CD4-positive, CD25-positive, alpha-beta regulatory T cell (primary cell): ENCODE data around the gene AMIGO2. TPM values are rescaled to one million over a fixed set of nuclear protein-coding genes. Genes with fewer than 3 reads are reported as not detected.
A peak's percentile ranks its signal among the peaks of the same experiment; 100 is the strongest.
"Not testable (repeated sequence)": the region's sequence is repeated elsewhere in the genome, so short reads cannot be mapped to it uniquely, and the experiment has no call there.

Experiments
- ATAC-seq, 2 donors: fragments of 150-1000 bp; cut with Tn5 transposase; one replicate each; pipeline ENCODE4 v1.10.0; 2021; ENCODE audit warnings: low read depth in 2 of 2, moderate number of reproducible peaks in 2 of 2, moderate library complexity in 1 of 2
- DNase-seq, 3 donors: peaks; one replicate each; pipeline versions ENCODE4 v3.0.0 to v3.0.0-alpha.2; 2012 to 2022; ENCODE audit warnings: mixed read lengths in 1 of 3
- H3K27ac ChIP-seq: one replicate; pipeline ENCODE4 v1.7.0; 2013; ENCODE audit warnings: mild to moderate bottlenecking, low read length; ENCODE audit not compliant: insufficient read depth, poor library complexity, severe bottlenecking
- H3K27me3 ChIP-seq: one replicate; pipeline ENCODE4 v1.7.0; 2013; ENCODE audit warnings: low read length; ENCODE audit not compliant: control insufficient read depth, insufficient read depth
- H3K36me3 ChIP-seq: one replicate; pipeline ENCODE4 v1.7.0; 2013; ENCODE audit warnings: mild to moderate bottlenecking, low read length, moderate library complexity; ENCODE audit not compliant: control insufficient read depth, insufficient read depth
- H3K4me1 ChIP-seq: 2 replicates; pipeline ENCODE4 v1.7.0; 2013; ENCODE audit warnings: mild to moderate bottlenecking, low read length; ENCODE audit not compliant: insufficient read depth, control insufficient read depth, poor library complexity, severe bottlenecking
- H3K4me3 ChIP-seq: one replicate; pipeline ENCODE4 v1.7.0; 2013; ENCODE audit warnings: low read depth, mild to moderate bottlenecking, low read length, moderate library complexity
- H3K9me3 ChIP-seq, 2 experiments: 1 replicate in 1 of 2; 2 replicates in 1 of 2; pipeline ENCODE4 v1.7.0; 2013; ENCODE audit warnings: low read length in 2 of 2, mild to moderate bottlenecking in 1 of 2, moderate library complexity in 1 of 2; ENCODE audit not compliant: control insufficient read depth in 2 of 2
- H3K27ac Mint-ChIP-seq, 3 donors: one replicate each; pipeline ENCODE4 v1.8.0; 2020 to 2022; ENCODE audit warnings: mild to moderate bottlenecking in 3 of 3, mixed read lengths in 3 of 3, moderate library complexity in 2 of 3
- H3K27me3 Mint-ChIP-seq: one replicate; pipeline ENCODE4 v1.8.0; 2022; ENCODE audit warnings: mild to moderate bottlenecking, mixed read lengths
- H3K36me3 Mint-ChIP-seq: one replicate; pipeline ENCODE4 v1.8.0; 2020; ENCODE audit warnings: mixed read lengths
- H3K4me1 Mint-ChIP-seq, 4 donors: one replicate each; pipeline ENCODE4 v1.8.0; 2020 to 2022; ENCODE audit warnings: mixed read lengths in 4 of 4, mild to moderate bottlenecking in 1 of 4
- H3K4me3 Mint-ChIP-seq, 4 donors: one replicate each; pipeline ENCODE4 v1.8.0; 2020 to 2022; ENCODE audit warnings: mild to moderate bottlenecking in 4 of 4, mixed read lengths in 4 of 4, moderate library complexity in 3 of 4
- H3K9me3 Mint-ChIP-seq, 7 donors: one replicate each; pipeline ENCODE4 v1.8.0; 2020 to 2022; ENCODE audit warnings: mixed read lengths in 7 of 7, mild to moderate bottlenecking in 3 of 7, moderate library complexity in 2 of 7
- polyA plus RNA-seq, 4 donors: library from polyadenylated mRNA; unstranded; fragments of 300-500 nt; fragmentation: Illumina TruSeq; gene quantifications; one replicate each; pipeline ENCODE4 v1.2.3, GENCODE V29; 2021
- total RNA-seq: library from RNA; stranded (reverse); gene quantifications from one replicate; pipeline ENCODE4 v1.2.3, GENCODE V29; 2022

AMIGO2 gene
- total and polyA plus RNA-seq, 5 donors from 2014 or later = 7.2 to 12.9 (median 10.8) TPM

- ATAC-seq, H3K36me3 ChIP-seq, H3K4me3 Mint-ChIP-seq, H3K27me3 Mint-ChIP-seq, DNase-seq, H3K27ac ChIP-seq, H3K27me3 ChIP-seq, H3K27ac Mint-ChIP-seq, H3K4me3 ChIP-seq, H3K4me1 Mint-ChIP-seq, H3K9me3 ChIP-seq, H3K4me1 ChIP-seq: not testable (repeated sequence)
- Mint-ChIP-seq H3K9me3 (peaks cover 0 to 17% (median 5%) of the 10 kb centered on the region in 7 donors), H3K36me3 (peaks cover 13% of the 10 kb centered on the region)
These were observed 23.9 kb downstream of the AMIGO2 start for GRCh38 chr12:47055856-47056255.

DNA sequence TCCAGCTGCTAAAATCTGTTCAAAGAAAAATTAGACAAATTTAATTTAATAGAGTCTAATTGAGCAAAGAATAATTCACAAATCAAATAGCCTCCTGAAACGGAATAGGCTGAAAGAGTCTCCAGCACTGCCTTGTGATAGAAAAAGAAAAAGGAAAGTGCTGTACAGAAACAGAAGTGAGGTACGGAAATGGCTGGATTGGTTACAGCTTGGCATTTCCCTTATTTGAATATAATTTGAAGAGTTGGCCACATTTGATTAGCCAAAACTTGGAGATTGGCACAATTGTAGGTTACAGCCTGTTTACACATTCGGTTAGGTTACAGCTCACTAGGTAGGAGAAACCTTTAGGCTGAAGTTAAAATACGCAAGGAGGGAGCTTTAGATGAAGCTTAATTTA is 25.1 kb downstream of the AMIGO2 start:
- H3K27me3 Mint-ChIP-seq = peaks cover 4% of the 10 kb centered on the region
- H3K9me3 Mint-ChIP-seq = peaks cover 0 to 22% (median 6%) of the 10 kb centered on the region in 7 donors
- H3K4me3 Mint-ChIP-seq = no peak overlapping the region
- H3K4me1 Mint-ChIP-seq = no peaks in the 10 kb centered on the region
- Histone ChIP-seq H3K9me3 (peaks cover 4 to 10% of the 10 kb centered on the region in 2 experiments), H3K27me3 (peaks cover 2% of the 10 kb centered on the region), H3K4me1 (no peaks in the 10 kb centered on the region), H3K4me3 (no peak overlapping the region), H3K27ac (no peak overlapping the region), H3K36me3 (no peaks in the 10 kb centered on the region)
- H3K27ac Mint-ChIP-seq = no peak overlapping the region
- H3K36me3 Mint-ChIP-seq = peaks cover 11% of the 10 kb centered on the region
- ATAC-seq (no peak), DNase-seq (no peak)

DNA sequence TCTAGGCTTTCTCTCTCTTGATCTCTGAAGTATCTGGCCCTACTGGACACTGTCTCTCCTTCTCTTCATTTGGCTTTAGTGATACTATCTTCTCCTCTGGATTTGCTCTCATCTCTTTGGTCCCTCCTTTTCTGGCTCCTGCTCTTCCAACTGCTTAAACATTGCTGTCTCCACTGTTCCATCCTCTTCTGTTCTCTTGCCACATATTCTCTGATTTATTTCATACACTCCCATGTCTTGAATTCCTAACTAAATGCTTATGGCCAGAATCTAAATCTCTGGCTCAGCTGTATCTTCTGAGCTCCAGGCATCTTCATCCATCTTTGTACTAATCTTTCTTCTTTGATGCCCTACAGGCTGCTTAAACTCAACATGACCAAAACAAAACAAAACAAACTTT is 25.8 kb downstream of the AMIGO2 start:
- H3K4me1 Mint-ChIP-seq = no peaks in the 10 kb centered on the region
- Histone ChIP-seq H3K27ac (no peak overlapping the region), H3K36me3 (no peaks in the 10 kb centered on the region), H3K4me1 (no peaks in the 10 kb centered on the region), H3K4me3 (no peak overlapping the region), H3K9me3 (peaks cover 4 to 10% of the 10 kb centered on the region in 2 experiments), H3K27me3 (peaks cover 2% of the 10 kb centered on the region)
- H3K27ac Mint-ChIP-seq = no peak overlapping the region
- ATAC-seq (no peak), DNase-seq (no peak)
- H3K27me3 Mint-ChIP-seq = peaks cover 4% of the 10 kb centered on the region
- peaks cover 9% of the 10 kb centered on the region for H3K36me3 Mint-ChIP-seq
- H3K4me3 Mint-ChIP-seq = no peak overlapping the region
- H3K9me3 Mint-ChIP-seq = peaks cover 0 to 21% (median 5%) of the 10 kb centered on the region in 7 donors

DNA sequence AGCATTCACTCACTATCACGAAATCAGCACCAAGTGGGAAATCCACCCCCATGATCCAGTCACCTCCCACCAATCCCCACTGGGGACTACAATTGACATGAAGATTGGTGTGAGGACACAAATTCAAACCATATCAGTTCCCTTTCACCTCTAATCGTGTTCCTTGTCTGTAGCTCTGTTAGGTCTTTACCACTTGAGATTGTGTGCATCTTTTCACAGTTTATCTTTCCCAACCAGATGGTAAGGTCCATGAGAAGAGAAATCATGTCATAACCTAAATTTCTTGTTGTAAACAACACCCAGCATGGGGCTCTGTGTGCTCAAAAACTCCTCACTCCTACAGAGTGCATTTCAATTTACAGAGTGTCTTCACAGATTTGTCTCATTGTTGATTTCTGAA is 27.5 kb downstream of the AMIGO2 start:
- no peak overlapping the region for H3K4me3 ChIP-seq
- no peak for ATAC-seq
- H3K9me3 ChIP-seq = peaks cover 4 to 10% of the 10 kb centered on the region in 2 experiments
- no peaks in the 10 kb centered on the region for H3K4me1 ChIP-seq
- Mint-ChIP-seq H3K27ac (no peak overlapping the region), H3K36me3 (peaks cover 9% of the 10 kb centered on the region), H3K9me3 (peaks cover 0 to 21% (median 4%) of the 10 kb centered on the region in 7 donors), H3K4me1 (no peaks in the 10 kb centered on the region), H3K27me3 (peaks cover 9% of the 10 kb centered on the region), H3K4me3 (no peak overlapping the region)
- DNase-seq = no peak
- H3K27me3 ChIP-seq = peaks cover 2% of the 10 kb centered on the region
- H3K27ac ChIP-seq = no peak overlapping the region
- H3K36me3 ChIP-seq = no peaks in the 10 kb centered on the region

- H3K4me1 Mint-ChIP-seq, H3K27me3 Mint-ChIP-seq, H3K27me3 ChIP-seq, H3K36me3 ChIP-seq, H3K4me3 Mint-ChIP-seq, H3K27ac ChIP-seq, H3K36me3 Mint-ChIP-seq, H3K4me3 ChIP-seq, ATAC-seq, H3K4me1 ChIP-seq, DNase-seq, H3K27ac Mint-ChIP-seq: not testable (repeated sequence)
- H3K9me3 Mint-ChIP-seq = peaks cover 0 to 17% (median 3%) of the 10 kb centered on the region in 7 donors
- H3K9me3 ChIP-seq = peaks cover 4 to 10% of the 10 kb centered on the region in 2 experiments
These were observed 28.5 kb downstream of the AMIGO2 start for GRCh38 chr12:47051291-47051690.

DNA sequence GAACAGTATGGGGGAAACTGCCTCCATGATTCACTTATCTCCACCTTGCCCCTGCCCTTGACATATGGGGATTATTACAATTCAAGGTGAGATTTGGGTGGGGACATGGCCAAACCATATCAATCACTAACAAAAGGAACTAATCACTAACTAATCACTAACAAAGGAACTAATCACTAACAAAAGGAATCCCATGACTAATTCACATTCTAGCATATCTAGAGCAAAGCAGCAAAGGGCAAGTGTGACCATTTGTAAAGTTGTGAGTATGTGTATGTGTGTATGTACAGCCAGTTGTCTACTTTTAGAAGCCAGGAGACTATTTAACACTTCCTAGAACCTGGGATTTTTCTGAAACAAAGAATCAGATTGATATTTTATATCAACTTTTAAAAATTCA is 31.2 kb downstream of the AMIGO2 start:
- Histone ChIP-seq H3K4me1 (no peaks in the 10 kb centered on the region), H3K9me3 (peaks cover 4 to 10% of the 10 kb centered on the region in 2 experiments), H3K36me3 (no peaks in the 10 kb centered on the region), H3K27ac (no peak overlapping the region), H3K4me3 (no peak overlapping the region), H3K27me3 (peaks cover 4% of the 10 kb centered on the region)
- H3K36me3 Mint-ChIP-seq = peaks cover 4% of the 10 kb centered on the region
- peaks cover 0 to 15% (median 3%) of the 10 kb centered on the region in 7 donors for H3K9me3 Mint-ChIP-seq
- no peak for DNase-seq
- ATAC-seq = no peak
- H3K4me1 Mint-ChIP-seq = no peaks in the 10 kb centered on the region
- H3K4me3 Mint-ChIP-seq = no peak overlapping the region
- H3K27me3 Mint-ChIP-seq = peaks cover 26% of the 10 kb centered on the region
- H3K27ac Mint-ChIP-seq = no peak overlapping the region

GRCh38 chr12:47041327-47041726 is 38.4 kb downstream of the AMIGO2 start:
- Mint-ChIP-seq H3K36me3 (no peaks in the 10 kb centered on the region), H3K27me3 (peaks cover 43% of the 10 kb centered on the region), H3K27ac (no peak overlapping the region), H3K4me1 (no peaks in the 10 kb centered on the region), H3K9me3 (peaks cover 0 to 4% (median 0%) of the 10 kb centered on the region in 7 donors), H3K4me3 (peak overlapping the region in 1 of 4 donors; percentile 68)
- Histone ChIP-seq H3K36me3 (no peaks in the 10 kb centered on the region), H3K27ac (no peak overlapping the region), H3K9me3 (no peaks in the 10 kb centered on the region), H3K27me3 (peaks cover 6% of the 10 kb centered on the region), H3K4me1 (peaks cover 3% of the 10 kb centered on the region), H3K4me3 (no peak overlapping the region)
- ATAC-seq (no peak), DNase-seq (no peak)

- Histone ChIP-seq H3K9me3 (no peaks in the 10 kb centered on the region), H3K27ac (no peak overlapping the region), H3K4me3 (no peak overlapping the region), H3K36me3 (no peaks in the 10 kb centered on the region), H3K4me1 (peaks cover 3% of the 10 kb centered on the region), H3K27me3 (peaks cover 6% of the 10 kb centered on the region)
- Mint-ChIP-seq H3K36me3 (no peaks in the 10 kb centered on the region), H3K4me1 (peaks cover 0 to 6% (median 0%) of the 10 kb centered on the region in 4 donors), H3K27me3 (peaks cover 30% of the 10 kb centered on the region), H3K4me3 (no peak overlapping the region), H3K27ac (no peak overlapping the region), H3K9me3 (peaks cover 0 to 4% (median 0%) of the 10 kb centered on the region in 7 donors)
- no peak for DNase-seq
- ATAC-seq = no peak
These were observed 40.0 kb downstream of the AMIGO2 start for GRCh38 chr12:47039756-47040155.
